ENCODE results near the gene C10orf67.

Gene C10orf67

DNA sequence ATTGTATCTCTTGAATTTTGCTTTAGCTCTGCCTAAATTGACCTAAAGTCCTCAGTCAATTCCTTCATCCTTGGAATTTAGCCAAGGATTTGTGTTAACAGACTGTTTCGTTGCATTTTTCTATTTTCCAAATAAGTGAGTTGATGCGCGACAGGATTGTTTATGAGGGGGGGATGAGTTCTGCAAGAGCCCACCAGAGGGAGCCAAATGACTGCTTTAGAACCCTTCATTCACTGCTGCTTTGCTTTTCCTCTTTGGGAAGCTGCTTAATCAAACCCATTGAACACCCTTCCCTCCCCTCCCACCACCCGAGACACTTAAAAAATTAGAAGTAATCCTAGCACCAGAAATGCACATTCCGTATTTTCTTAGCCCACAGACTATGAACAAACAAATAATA is 186.2 kb downstream of the C10orf67 start:
- peak; percentile 27 to 75 (median 53) for DNase-seq

GRCh38 chr10:23157691-23158369 is 186.8 kb downstream of the C10orf67 start:
- peak in 2 of 3 experiments; percentile 39 to 70 for DNase-seq

- no peak for DNase-seq
These were observed 187.3 kb downstream of the C10orf67 start for GRCh38 chr10:23157239-23157681.

DNA sequence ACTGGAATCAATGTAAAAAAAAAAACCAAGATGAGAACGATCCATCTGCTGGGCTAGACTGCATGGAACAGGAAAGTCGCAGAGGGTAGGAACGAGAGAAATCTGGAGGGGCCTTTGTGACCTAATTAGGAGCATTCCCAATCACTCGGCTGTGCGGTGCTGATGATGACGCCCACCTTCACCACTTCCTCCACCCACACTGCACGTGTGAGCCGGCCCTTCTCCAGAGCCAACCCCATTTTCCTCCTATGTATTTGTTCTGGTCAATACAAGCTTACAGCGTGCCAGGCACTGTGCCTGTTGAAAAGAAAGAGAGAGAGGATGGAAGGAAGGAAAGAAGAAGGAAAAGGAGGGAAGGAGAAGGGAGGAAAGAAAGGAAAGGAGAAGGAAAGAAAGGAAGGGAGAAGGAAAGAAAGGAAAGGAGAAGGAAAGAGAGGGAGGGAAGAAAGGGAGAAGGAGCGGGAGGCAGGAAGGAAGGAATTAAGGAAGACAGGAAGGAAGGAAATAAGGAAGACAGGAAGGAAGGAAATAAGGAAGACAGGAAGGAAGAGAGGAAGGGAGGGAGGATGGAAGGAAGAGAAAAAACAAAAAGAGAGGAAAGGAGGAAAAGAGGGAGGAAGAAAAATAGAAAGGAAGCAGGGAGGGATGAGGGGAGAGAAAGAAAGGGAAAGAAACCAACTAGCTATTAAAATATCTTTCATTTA is 188.0 kb downstream of the C10orf67 start:
- no peak for DNase-seq

- DNase-seq: no peak
These were observed 189.4 kb downstream of the C10orf67 start for GRCh38 chr10:23155169-23155568.
